Measurements from ENCODE around the gene KCNMB1.

- no peak for TF ChIP-seq CTCF (IDR thresholded peaks at IDR 0.05 in 2 of 3, conservative IDR thresholded peaks at IDR 0.05 in 1 of 3; ENCODE audit: control insufficient read depth in 2 of 3, extremely low read depth in 1 of 3, insufficient read depth in 1 of 3, low read depth in 3 of 3, low read length in 3 of 3)
- no peak for TF ChIP-seq EZH2 (IDR thresholded peaks at IDR 0.05; ENCODE audit: borderline replicate concordance, control insufficient read depth, low read depth, low read length)
- no peak for TF ChIP-seq ZNF687 (IDR thresholded peaks at IDR 0.05)
- TF ChIP-seq FOXK2 (IDR thresholded peaks at IDR 0.05) = no peak
- no peak for TF ChIP-seq RFX5 (IDR thresholded peaks at IDR 0.05; ENCODE audit: low read depth, low read length)
- TF ChIP-seq IKZF1 (conservative IDR thresholded peaks at IDR 0.05) = no peak
- no peak for TF ChIP-seq SIN3A (IDR thresholded peaks at IDR 0.05; ENCODE audit: low read depth, low read length)
- no peak for TF ChIP-seq ATF7 (IDR thresholded peaks at IDR 0.05; ENCODE audit: low read depth)
- no peak for TF ChIP-seq SMC3 (IDR thresholded peaks at IDR 0.05; ENCODE audit: borderline replicate concordance, low read length)
Observed at GRCh38 chr5:170360709-170361108, 28.5 kb downstream of the KCNMB1 start.
